GM23248 (cell line): ENCODE measurements around the gene DHRS1. TPM values are rescaled to one million over a fixed set of nuclear protein-coding genes. Genes with fewer than 3 reads are reported as not detected.

Source experiments
- DNase-seq: peaks from one replicate; pipeline ENCODE4 v3.0.0-alpha.2; 2015
- H2AFZ ChIP-seq: fragments of 200-600 bp; sonication (generic); 2 replicates; pipeline ENCODE4 v1.6.1; 2016; ENCODE audit warnings: antibody characterized with exemption
- H3F3A ChIP-seq: fragments of 200-600 bp; sonication (generic); 2 replicates; pipeline ENCODE4 v1.6.1; 2016; ENCODE audit warnings: mild to moderate bottlenecking, antibody characterized with exemption, mixed run types; ENCODE audit not compliant: insufficient read depth
- H3K27ac ChIP-seq: fragments of 200-600 bp; sonication (generic); 2 replicates; pipeline ENCODE4 v1.5.1; 2016; ENCODE audit warnings: mild to moderate bottlenecking
- H3K27me3 ChIP-seq: fragments of 200-600 bp; sonication (generic); replicated peaks from 2 replicates; pipeline ENCODE4 v1.6.1; 2016; ENCODE audit warnings: mild to moderate bottlenecking; ENCODE audit not compliant: insufficient read depth
- H3K36me3 ChIP-seq: fragments of 200-600 bp; sonication (generic); 2 replicates; pipeline ENCODE4 v1.6.1; 2016; ENCODE audit warnings: low read depth, mild to moderate bottlenecking
- H3K4me1 ChIP-seq: fragments of 200-600 bp; sonication (generic); 2 replicates; pipeline ENCODE4 v1.6.1; 2016; ENCODE audit warnings: mild to moderate bottlenecking; ENCODE audit not compliant: insufficient read depth
- H3K4me2 ChIP-seq: fragments of 200-600 bp; sonication (generic); one replicate; pipeline ENCODE4 v1.6.1; 2016; ENCODE audit warnings: mild to moderate bottlenecking; ENCODE audit not compliant: unreplicated experiment
- H3K4me3 ChIP-seq: fragments of 200-600 bp; sonication (generic); 2 replicates; pipeline ENCODE4 v1.5.1; 2016; ENCODE audit warnings: mild to moderate bottlenecking
- H3K79me2 ChIP-seq: fragments of 200-600 bp; sonication (generic); 2 replicates; pipeline ENCODE4 v1.6.1; 2016; ENCODE audit warnings: mild to moderate bottlenecking; ENCODE audit not compliant: insufficient read depth
- H3K9ac ChIP-seq: fragments of 200-600 bp; sonication (generic); 2 replicates; pipeline ENCODE4 v1.6.1; 2016; ENCODE audit warnings: mild to moderate bottlenecking
- H3K9me2 ChIP-seq: fragments of 200-600 bp; sonication (generic); 2 replicates; pipeline ENCODE4 v1.6.1; 2016; ENCODE audit warnings: mixed run types, mild to moderate bottlenecking, moderate library complexity; ENCODE audit not compliant: insufficient read depth
- H3K9me3 ChIP-seq: fragments of 200-600 bp; sonication (generic); one replicate; pipeline ENCODE4 v1.6.1; 2017; ENCODE audit warnings: low read depth
- H4K20me1 ChIP-seq: fragments of 200-600 bp; sonication (generic); 2 replicates; pipeline ENCODE4 v1.6.0; 2016; ENCODE audit not compliant: insufficient read depth
- EZH2 ChIP-seq: fragments of 200-600 bp; sonication (generic); IDR thresholded peaks from 2 replicates; pipeline ENCODE4 v1.6.1; 2018; ENCODE audit warnings: antibody characterized with exemption, mild to moderate bottlenecking; ENCODE audit not compliant: insufficient read depth, poor library complexity, severe bottlenecking
- EZH2phosphoT487 ChIP-seq: fragments of 200-600 bp; sonication (generic); IDR thresholded peaks from 2 replicates; pipeline ENCODE4 v1.6.1; 2018; ENCODE audit warnings: antibody characterized with exemption, moderate library complexity, mild to moderate bottlenecking, low read depth; ENCODE audit not compliant: insufficient read depth
- WGBS, 2 experiments: methylation state at CpG; one replicate each; pipeline ENCODE4 v1.1.6; 2015 to 2017; ENCODE audit warnings: low lambda C conversion rate in 2 of 2, low coverage in 1 of 2; ENCODE audit errors: missing lambda C conversion rate in 2 of 2; 5-methylcytosine and 5-hydroxymethylcytosine counted together
- in situ Hi-C: fragments of 300-500 bp; cut with MboI; formaldehyde crosslinking; loops from 2 replicates; pipeline ENCODE4 v1.15.0; 2020
- polyA plus RNA-seq: library from polyadenylated mRNA; unstranded; fragments of >200 nt; fragmentation: Nextera tagmentation; extraction: Ambion mirVana; gene quantifications from 2 replicates; pipeline ENCODE4 v1.2.1, GENCODE V29; 2016
- total RNA-seq: library from RNA; depleted of rRNA; stranded (reverse); fragments of >200 nt; shearing (Covaris generic); gene quantifications from 2 replicates; pipeline ENCODE4 v1.2.3, GENCODE V29; 2014

Gene DHRS1
- total and polyA plus RNA-seq, 2 experiments from 2014 or later, result 12.8 to 31.0 TPM

- H3K9me3 ChIP-seq, result no peaks in the 10 kb centered on the region
- no peaks in the 10 kb centered on the region for H4K20me1 ChIP-seq
- no peaks in the 10 kb centered on the region for H3K36me3 ChIP-seq
- H2AFZ ChIP-seq, result no peak overlapping the region
- no peaks in the 10 kb centered on the region for H3K9me2 ChIP-seq
- H3K27me3 ChIP-seq, result no peaks in the 10 kb centered on the region
- DNase-seq, result no peak
- no peak overlapping the region for H3K9ac ChIP-seq
- H3K4me1 ChIP-seq, result peaks cover 16% of the 10 kb centered on the region; the same call in 1 of the 2 replicates
- H3K79me2 ChIP-seq, result no peaks in the 10 kb centered on the region
- H3F3A ChIP-seq, result no peaks in the 10 kb centered on the region
- no peak overlapping the region for H3K27ac ChIP-seq
- in situ Hi-C loops, result no loop called here
- TF ChIP-seq EZH2 (no peak), EZH2phosphoT487 (no peak)
- H3K4me2 ChIP-seq, result no peak overlapping the region
- H3K4me3 ChIP-seq, result no peak overlapping the region
- 67 to 73% methylated on average over 6 of the region's 6 CpGs for WGBS, 2 experiments
Measured at GRCh38 chr14:24277071-24277470, 22.5 kb downstream of the DHRS1 start.

- Histone ChIP-seq H3K79me2 (peaks cover 5% of the 10 kb centered on the region; the same call in 1 of the 2 replicates), H3K4me3 (no peak overlapping the region), H3K9me2 (no peaks in the 10 kb centered on the region), H3K9ac (no peak overlapping the region), H3K9me3 (no peaks in the 10 kb centered on the region), H3K4me1 (peaks cover 8% of the 10 kb centered on the region; the same call in 1 of the 2 replicates), H3K4me2 (no peak overlapping the region), H4K20me1 (no peaks in the 10 kb centered on the region), H2AFZ (no peak overlapping the region), H3K36me3 (no peaks in the 10 kb centered on the region), H3F3A (no peaks in the 10 kb centered on the region), H3K27ac (no peak overlapping the region), H3K27me3 (no peaks in the 10 kb centered on the region)
- in situ Hi-C loops, result no loop called here
- DNase-seq, result no peak
- TF ChIP-seq EZH2phosphoT487 (no peak), EZH2 (no peak)
- WGBS, 2 experiments, result 89 to 95% methylated on average over 3 of the region's 3 CpGs
Measured at GRCh38 chr14:24274101-24274543, 25.5 kb downstream of the DHRS1 start.

- TF ChIP-seq EZH2, result no peak
- no peak for TF ChIP-seq EZH2phosphoT487
- no peak overlapping the region for H3K9ac ChIP-seq
- WGBS, 2 experiments, result 66 to 74% methylated on average over 3 of the region's 3 CpGs
- no peaks in the 10 kb centered on the region for H3F3A ChIP-seq
- no peaks in the 10 kb centered on the region for H3K9me2 ChIP-seq
- peaks cover 5% of the 10 kb centered on the region; the same call in 1 of the 2 replicates for H3K79me2 ChIP-seq
- no peaks in the 10 kb centered on the region for H4K20me1 ChIP-seq
- in situ Hi-C loops, result no loop called here
- DNase-seq, result peak; percentile 22
- H3K4me3 ChIP-seq, result no peak overlapping the region
- no peaks in the 10 kb centered on the region for H3K9me3 ChIP-seq
- H3K27me3 ChIP-seq, result no peaks in the 10 kb centered on the region
- H3K4me1 ChIP-seq, result peaks cover 3% of the 10 kb centered on the region; the same call in 1 of the 2 replicates
- H3K4me2 ChIP-seq, result no peak overlapping the region
- H2AFZ ChIP-seq, result no peak overlapping the region
- no peaks in the 10 kb centered on the region for H3K36me3 ChIP-seq
- H3K27ac ChIP-seq, result no peak overlapping the region
Measured at GRCh38 chr14:24273422-24273998, 26.1 kb downstream of the DHRS1 start.

- H3K9me2 ChIP-seq, result no peaks in the 10 kb centered on the region
- H3K36me3 ChIP-seq, result no peaks in the 10 kb centered on the region
- no peak overlapping the region for H3K4me3 ChIP-seq
- in situ Hi-C loops, result no loop called here
- peaks cover 3% of the 10 kb centered on the region; the same call in 1 of the 2 replicates for H3K4me1 ChIP-seq
- no peak overlapping the region for H3K4me2 ChIP-seq
- no peak for DNase-seq
- H3K79me2 ChIP-seq, result peaks cover 5% of the 10 kb centered on the region; the same call in 1 of the 2 replicates
- WGBS, 2 experiments, result 96% methylated on average over 2 of the region's 2 CpGs
- no peaks in the 10 kb centered on the region for H3F3A ChIP-seq
- no peaks in the 10 kb centered on the region for H4K20me1 ChIP-seq
- H3K27ac ChIP-seq, result no peak overlapping the region
- no peaks in the 10 kb centered on the region for H3K27me3 ChIP-seq
- no peak overlapping the region for H3K9ac ChIP-seq
- no peaks in the 10 kb centered on the region for H3K9me3 ChIP-seq
- H2AFZ ChIP-seq, result no peak overlapping the region
- TF ChIP-seq EZH2, result no peak
Measured at GRCh38 chr14:24272467-24272866, 27.1 kb downstream of the DHRS1 start.

- H3K27ac ChIP-seq, result no peak overlapping the region
- peak overlapping the region; percentile 88 for H3K4me3 ChIP-seq
- H3K9ac ChIP-seq, result peak overlapping the region; percentile 98
- H3K9me3 ChIP-seq, result no peaks in the 10 kb centered on the region
- no peak for TF ChIP-seq EZH2phosphoT487
- TF ChIP-seq EZH2, result no peak
- no peaks in the 10 kb centered on the region for H3K27me3 ChIP-seq
- peak overlapping the region; percentile 87 for H3K4me2 ChIP-seq
- H3K79me2 ChIP-seq, result peaks cover 5% of the 10 kb centered on the region; the same call in 1 of the 2 replicates
- H3K9me2 ChIP-seq, result no peaks in the 10 kb centered on the region
- peak overlapping the region; percentile 92 for H2AFZ ChIP-seq
- no peak for DNase-seq
- 3 to 5% methylated on average over 3 of the region's 3 CpGs for WGBS, 2 experiments
- H3K4me1 ChIP-seq, result peaks cover 3% of the 10 kb centered on the region; the same call in 1 of the 2 replicates
- H3K36me3 ChIP-seq, result no peaks in the 10 kb centered on the region
- in situ Hi-C loops, result no loop called here
- no peaks in the 10 kb centered on the region for H3F3A ChIP-seq
- H4K20me1 ChIP-seq, result no peaks in the 10 kb centered on the region
Measured at GRCh38 chr14:24271834-24272263, 27.7 kb downstream of the DHRS1 start.
